ENCODE results near the gene YWHAE. TPM values are rescaled to one million over a fixed set of nuclear protein-coding genes. Genes with fewer than 3 reads are reported as not detected.

YWHAE gene
- total RNA-seq, 1 experiment from 2014 or later, result 956 TPM

- no peak for TF ChIP-seq CTCF (IDR thresholded peaks at IDR 0.05; ENCODE audit: insufficient read depth in 1 of 2, low read depth in 1 of 2, low read length in 1 of 2, severe bottlenecking in 1 of 2, unreplicated experiment in 1 of 2)
- H3K4me1 Mint-ChIP-seq (ENCODE audit: low read depth, unreplicated experiment), result peaks cover 9% of the 10 kb centered on the region
- CTCF ChIA-PET, result no interaction called here
- no peaks in the 10 kb centered on the region for H3K36me3 ChIP-seq (ENCODE audit: control insufficient read depth, insufficient read depth, low read length)
- H3K27me3 Mint-ChIP-seq (ENCODE audit: insufficient read depth, unreplicated experiment), result no peaks in the 10 kb centered on the region
- H3K9me3 ChIP-seq, result 0 out of 2 replicates have a peak, but pooled peaks cover 3% of the 10 kb centered on the region
- peaks cover 42% of the 10 kb centered on the region for H3K36me3 Mint-ChIP-seq (ENCODE audit: insufficient read depth, unreplicated experiment)
- intact Hi-C loops (cut with micrococcal nuclease; ENCODE audit: unreplicated experiment), result loop anchor here (10.0 kb wide), 1 partner anchor 50 kb away; no protein-coding TSS in a partner anchor
- H3K4me3 Mint-ChIP-seq (ENCODE audit: unreplicated experiment), result no peak overlapping the region
- H3K27me3 ChIP-seq (replicated peaks; ENCODE audit: control insufficient read depth, insufficient read depth, low read length), result no peaks in the 10 kb centered on the region
- no peak overlapping the region for H3K4me3 ChIP-seq (ENCODE audit: low read depth, low read length)
- POLR2A ChIA-PET, result interaction anchor here (0.6 to 1.2 kb wide), 3 partner anchors 10 to 301 kb away, joined by 3 to 4 read pairs (median 4); partner anchors contain the start of gene YWHAE
- BruUV-seq (replicated peaks), result no TSS peak
- H3K4me1 ChIP-seq, result peaks cover 6% of the 10 kb centered on the region; the same call in 1 of the 2 replicates
- H3K9me3 Mint-ChIP-seq (ENCODE audit: unreplicated experiment), result peaks cover 12% of the 10 kb centered on the region
- no peak for DNase-seq
- no peak overlapping the region for H3K27ac Mint-ChIP-seq (ENCODE audit: unreplicated experiment)
Measured at GRCh38 chr17:1414634-1415033, 14.6 kb upstream of the YWHAE start.

GRCh38 chr17:1414001-1414574 is 14.1 kb upstream of the YWHAE start:
- H3K36me3 ChIP-seq (ENCODE audit: control insufficient read depth, insufficient read depth, low read length), result no peaks in the 10 kb centered on the region
- Mint-ChIP-seq H3K27me3 (ENCODE audit: insufficient read depth, unreplicated experiment) (no peaks in the 10 kb centered on the region), H3K36me3 (ENCODE audit: insufficient read depth, unreplicated experiment) (peaks cover 40% of the 10 kb centered on the region), H3K4me3 (ENCODE audit: unreplicated experiment) (no peak overlapping the region), H3K4me1 (ENCODE audit: low read depth, unreplicated experiment) (peaks cover 9% of the 10 kb centered on the region), H3K27ac (ENCODE audit: unreplicated experiment) (no peak overlapping the region), H3K9me3 (ENCODE audit: unreplicated experiment) (peaks cover 12% of the 10 kb centered on the region)
- H3K9me3 ChIP-seq, result 0 out of 2 replicates have a peak, but pooled peaks cover 3% of the 10 kb centered on the region
- H3K4me1 ChIP-seq, result peaks cover 6% of the 10 kb centered on the region; the same call in 1 of the 2 replicates
- TF ChIP-seq CTCF (IDR thresholded peaks at IDR 0.05; ENCODE audit: insufficient read depth in 1 of 2, low read depth in 1 of 2, low read length in 1 of 2, severe bottlenecking in 1 of 2, unreplicated experiment in 1 of 2), result no peak
- intact Hi-C loops (cut with micrococcal nuclease; ENCODE audit: unreplicated experiment), result loop anchor here (10.0 kb wide), 1 partner anchor 49 kb away; no protein-coding TSS in a partner anchor
- POLR2A ChIA-PET, result interaction anchor here (0.6 to 1.2 kb wide), 2 partner anchors 14 to 225 kb away, joined by 3 to 4 read pairs; partner anchors contain the start of gene YWHAE
- no peak overlapping the region for H3K4me3 ChIP-seq (ENCODE audit: low read depth, low read length)
- no peaks in the 10 kb centered on the region for H3K27me3 ChIP-seq (replicated peaks; ENCODE audit: control insufficient read depth, insufficient read depth, low read length)
- CTCF ChIA-PET, result no interaction called here
- no TSS peak for BruUV-seq (replicated peaks)
- no peak for DNase-seq

GRCh38 chr17:1413281-1413791 is 13.3 kb upstream of the YWHAE start:
- BruUV-seq (replicated peaks), result no TSS peak

More at GRCh38 chr17:1413281-1413791, 13.3 kb upstream of the YWHAE start:
- H3K4me1 Mint-ChIP-seq (ENCODE audit: low read depth, unreplicated experiment), result peaks cover 9% of the 10 kb centered on the region
- H3K36me3 Mint-ChIP-seq (ENCODE audit: insufficient read depth, unreplicated experiment), result peaks cover 32% of the 10 kb centered on the region
- intact Hi-C loops (cut with micrococcal nuclease; ENCODE audit: unreplicated experiment), result loop anchor here (10.0 kb wide), 1 partner anchor 49 kb away; no protein-coding TSS in a partner anchor
- POLR2A ChIA-PET, result interaction anchor here (0.6 kb wide), 3 partner anchors 13 to 226 kb away, joined by 3 to 5 read pairs (median 3); partner anchors contain the start of gene YWHAE
- no peak for TF ChIP-seq CTCF (IDR thresholded peaks at IDR 0.05; ENCODE audit: insufficient read depth in 1 of 2, low read depth in 1 of 2, low read length in 1 of 2, severe bottlenecking in 1 of 2, unreplicated experiment in 1 of 2)
- H3K9me3 Mint-ChIP-seq (ENCODE audit: unreplicated experiment), result peaks cover 12% of the 10 kb centered on the region
- Histone ChIP-seq H3K4me1 (peaks cover 6% of the 10 kb centered on the region; the same call in 1 of the 2 replicates), H3K9me3 (0 out of 2 replicates have a peak, but pooled peaks cover 3% of the 10 kb centered on the region), H3K27me3 (replicated peaks; ENCODE audit: control insufficient read depth, insufficient read depth, low read length) (no peaks in the 10 kb centered on the region), H3K36me3 (ENCODE audit: control insufficient read depth, insufficient read depth, low read length) (no peaks in the 10 kb centered on the region), H3K4me3 (ENCODE audit: low read depth, low read length) (no peak overlapping the region)
- CTCF ChIA-PET, result no interaction called here
- no peak for DNase-seq
- H3K27me3 Mint-ChIP-seq (ENCODE audit: insufficient read depth, unreplicated experiment), result no peaks in the 10 kb centered on the region
- H3K4me3 Mint-ChIP-seq (ENCODE audit: unreplicated experiment), result no peak overlapping the region
- no peak overlapping the region for H3K27ac Mint-ChIP-seq (ENCODE audit: unreplicated experiment)
